HEK293 (cell line): ENCODE results near the gene CHSY1.

Experiments used
- GLIS2 ChIP-seq: fragments of 450-650 bp; formaldehyde crosslinking; IDR thresholded peaks from 2 replicates; pipeline ENCODE4 v1.5.1; 2016; ENCODE audit warnings: missing biosample characterization, missing genetic modification characterization
- HOXC10 ChIP-seq: sonication (generic); formaldehyde crosslinking; IDR thresholded peaks from 2 replicates; pipeline ENCODE4 v1.8.1; 2023; ENCODE audit warnings: mild to moderate bottlenecking, missing genetic modification reagents
- KLF9 ChIP-seq: fragments of 450-650 bp; formaldehyde crosslinking; IDR thresholded peaks from 2 replicates; pipeline ENCODE4 v1.5.1; 2016; ENCODE audit warnings: missing biosample characterization, missing genetic modification characterization, low read depth
- SP7 ChIP-seq: fragments of 450-650 bp; formaldehyde crosslinking; IDR thresholded peaks from 2 replicates; pipeline ENCODE4 v1.5.1; 2016; ENCODE audit warnings: missing biosample characterization, missing genetic modification characterization
- ZFHX2 ChIP-seq: fragments of 450-650 bp; formaldehyde crosslinking; conservative IDR thresholded peaks from 2 replicates; pipeline ENCODE4 v1.5.1; 2016; ENCODE audit warnings: missing biosample characterization, missing genetic modification characterization
- ZNF175 ChIP-seq: fragments of 450-650 bp; formaldehyde crosslinking; IDR thresholded peaks from 2 replicates; pipeline ENCODE4 v1.5.1; 2016; ENCODE audit warnings: missing biosample characterization, missing genetic modification characterization
- ZNF2 ChIP-seq: fragments of 450-650 bp; formaldehyde crosslinking; IDR thresholded peaks from 2 replicates; pipeline ENCODE4 v1.5.1; 2016; ENCODE audit warnings: missing biosample characterization, missing genetic modification characterization
- ZNF23 ChIP-seq: fragments of 450-650 bp; formaldehyde crosslinking; IDR thresholded peaks from 2 replicates; pipeline ENCODE4 v1.5.1; 2016; ENCODE audit warnings: missing biosample characterization, missing genetic modification characterization, borderline replicate concordance
- ZNF292 ChIP-seq: fragments of 450-650 bp; formaldehyde crosslinking; IDR thresholded peaks from 2 replicates; pipeline ENCODE4 v1.5.1; 2016; ENCODE audit warnings: low read depth, missing biosample characterization, missing genetic modification characterization, borderline replicate concordance
- ZNF354C ChIP-seq: fragments of 450-650 bp; formaldehyde crosslinking; IDR thresholded peaks from 2 replicates; pipeline ENCODE4 v1.5.1; 2016; ENCODE audit warnings: missing biosample characterization, missing genetic modification characterization, low read depth, borderline replicate concordance
- ZNF501 ChIP-seq: fragments of 450-650 bp; formaldehyde crosslinking; IDR thresholded peaks from 2 replicates; pipeline ENCODE4 v1.5.1; 2016; ENCODE audit warnings: missing biosample characterization, missing genetic modification characterization
- ZNF585B ChIP-seq: fragments of 450-650 bp; formaldehyde crosslinking; IDR thresholded peaks from 2 replicates; pipeline ENCODE4 v1.5.1; 2016; ENCODE audit warnings: missing biosample characterization, missing genetic modification characterization
- ZNF623 ChIP-seq: fragments of 450-650 bp; formaldehyde crosslinking; IDR thresholded peaks from 2 replicates; pipeline ENCODE4 v1.5.1; 2016; ENCODE audit warnings: missing biosample characterization, missing genetic modification characterization
- ZNF701 ChIP-seq: fragments of 450-650 bp; formaldehyde crosslinking; IDR thresholded peaks from 2 replicates; pipeline ENCODE4 v1.5.1; 2016; ENCODE audit warnings: missing biosample characterization, missing genetic modification characterization
- ZNF791 ChIP-seq: fragments of 450-650 bp; formaldehyde crosslinking; IDR thresholded peaks from 2 replicates; pipeline ENCODE4 v1.5.1; 2016; ENCODE audit warnings: missing biosample characterization, missing genetic modification characterization
- TF ChIP-seq, protein P1 (sequence below): fragments of 450-650 bp; formaldehyde crosslinking; IDR thresholded peaks from 2 replicates; pipeline ENCODE4 v1.5.1; 2016; ENCODE audit warnings: missing biosample characterization, missing genetic modification characterization
- TF ChIP-seq, protein P2 (sequence below): fragments of 450-650 bp; formaldehyde crosslinking; IDR thresholded peaks from 2 replicates; pipeline ENCODE4 v1.5.1; 2016; ENCODE audit warnings: missing biosample characterization, missing genetic modification characterization
- TF ChIP-seq, protein P3 (sequence below): fragments of 450-650 bp; formaldehyde crosslinking; IDR thresholded peaks from 2 replicates; pipeline ENCODE4 v1.5.1; 2016; ENCODE audit warnings: missing biosample characterization, missing genetic modification characterization, borderline replicate concordance
- TF ChIP-seq, protein P4 (sequence below): fragments of 450-650 bp; formaldehyde crosslinking; IDR thresholded peaks from 2 replicates; pipeline ENCODE4 v1.5.1; 2016; ENCODE audit warnings: missing biosample characterization, missing genetic modification characterization
- TF ChIP-seq, protein P5 (sequence below): fragments of 450-650 bp; formaldehyde crosslinking; optimal IDR thresholded peaks from 2 replicates; pipeline ENCODE3; 2016; ENCODE audit warnings: missing biosample characterization, mild to moderate bottlenecking, missing genetic modification characterization
- TF ChIP-seq, protein P6 (sequence below): fragments of 450-650 bp; formaldehyde crosslinking; IDR thresholded peaks from 2 replicates; pipeline ENCODE4 v1.5.1; 2016; ENCODE audit warnings: missing biosample characterization, missing genetic modification characterization
- TF ChIP-seq, protein P7 (sequence below): fragments of 450-650 bp; formaldehyde crosslinking; conservative IDR thresholded peaks from 2 replicates; pipeline ENCODE4 v1.5.1; 2016; ENCODE audit warnings: low read depth, missing biosample characterization, missing genetic modification characterization
- TF ChIP-seq, protein P8 (sequence below): fragments of 450-650 bp; formaldehyde crosslinking; IDR thresholded peaks from 2 replicates; pipeline ENCODE4 v1.5.1; 2016; ENCODE audit warnings: missing biosample characterization, missing genetic modification characterization

Gene CHSY1

DNA sequence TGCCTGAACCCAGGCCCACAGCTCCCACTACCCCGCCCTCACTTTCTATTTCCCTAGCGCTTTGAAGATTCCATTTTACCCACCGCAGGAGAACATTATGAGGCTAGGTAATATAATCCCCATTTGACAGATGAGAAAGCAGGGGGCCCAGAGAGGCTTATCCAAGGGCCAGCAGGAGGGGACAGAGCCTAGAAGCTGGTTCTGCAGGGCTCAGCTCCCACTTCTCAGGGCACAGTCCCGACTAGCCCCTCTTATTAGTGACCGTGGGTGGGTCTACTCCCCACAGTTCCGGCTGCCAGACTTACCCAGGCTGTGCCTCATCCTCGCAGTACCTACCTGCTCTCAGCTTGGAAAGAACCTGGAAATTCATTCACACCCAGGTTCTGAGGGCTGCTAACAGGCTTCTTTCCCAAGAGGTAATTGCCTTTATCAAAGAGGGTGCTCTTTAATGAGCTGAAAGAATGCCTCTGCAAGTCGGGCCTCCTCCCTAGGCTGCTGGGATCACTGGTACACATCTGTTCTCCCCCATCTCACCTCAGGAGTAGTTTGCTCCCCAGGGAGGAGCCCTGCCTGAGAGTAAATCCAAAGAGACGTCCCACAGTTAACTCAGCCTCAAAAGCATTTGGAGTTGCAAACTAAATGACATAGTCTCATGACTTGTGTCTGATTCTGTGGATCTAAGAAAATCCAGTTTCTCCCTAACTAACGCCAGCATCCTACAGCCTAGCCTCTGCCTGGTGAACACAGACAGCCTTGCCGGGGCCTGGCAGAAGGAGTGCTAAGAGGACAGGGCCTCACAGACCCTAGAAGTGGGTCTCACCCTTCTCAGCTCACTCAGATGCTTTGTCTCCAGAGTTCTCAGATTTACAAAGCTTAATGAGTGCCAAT, 125.0 kb downstream of the CHSY1 start (continued):
- TF ChIP-seq ZNF175 (tag by site-specific recombination) (no peak), SP7 (tag by site-specific recombination) (peak; percentile 9; the same call in 1 of the 2 replicates), ZNF292 (no peak), ZNF23 (tag by site-specific recombination) (no peak), ZNF791 (tag by site-specific recombination) (no peak), ZNF623 (no peak), ZNF701 (tag by site-specific recombination) (no peak), ZNF585B (tag by site-specific recombination) (no peak), KLF9 (tag by site-specific recombination) (no peak), GLIS2 (tag by site-specific recombination) (no peak), ZNF2 (tag by site-specific recombination) (no peak), ZNF501 (tag by site-specific recombination) (no peak), ZNF354C (no peak), HOXC10 (CRISPR knock-in tag) (no peak), ZFHX2 (peak; percentile 51; the same call in 1 of the 2 replicates)
- TF ChIP-seq, protein P1, sequence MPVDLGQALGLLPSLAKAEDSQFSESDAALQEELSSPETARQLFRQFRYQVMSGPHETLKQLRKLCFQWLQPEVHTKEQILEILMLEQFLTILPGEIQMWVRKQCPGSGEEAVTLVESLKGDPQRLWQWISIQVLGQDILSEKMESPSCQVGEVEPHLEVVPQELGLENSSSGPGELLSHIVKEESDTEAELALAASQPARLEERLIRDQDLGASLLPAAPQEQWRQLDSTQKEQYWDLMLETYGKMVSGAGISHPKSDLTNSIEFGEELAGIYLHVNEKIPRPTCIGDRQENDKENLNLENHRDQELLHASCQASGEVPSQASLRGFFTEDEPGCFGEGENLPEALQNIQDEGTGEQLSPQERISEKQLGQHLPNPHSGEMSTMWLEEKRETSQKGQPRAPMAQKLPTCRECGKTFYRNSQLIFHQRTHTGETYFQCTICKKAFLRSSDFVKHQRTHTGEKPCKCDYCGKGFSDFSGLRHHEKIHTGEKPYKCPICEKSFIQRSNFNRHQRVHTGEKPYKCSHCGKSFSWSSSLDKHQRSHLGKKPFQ (tag by site-specific recombination) = no peak
- TF ChIP-seq, protein P2, sequence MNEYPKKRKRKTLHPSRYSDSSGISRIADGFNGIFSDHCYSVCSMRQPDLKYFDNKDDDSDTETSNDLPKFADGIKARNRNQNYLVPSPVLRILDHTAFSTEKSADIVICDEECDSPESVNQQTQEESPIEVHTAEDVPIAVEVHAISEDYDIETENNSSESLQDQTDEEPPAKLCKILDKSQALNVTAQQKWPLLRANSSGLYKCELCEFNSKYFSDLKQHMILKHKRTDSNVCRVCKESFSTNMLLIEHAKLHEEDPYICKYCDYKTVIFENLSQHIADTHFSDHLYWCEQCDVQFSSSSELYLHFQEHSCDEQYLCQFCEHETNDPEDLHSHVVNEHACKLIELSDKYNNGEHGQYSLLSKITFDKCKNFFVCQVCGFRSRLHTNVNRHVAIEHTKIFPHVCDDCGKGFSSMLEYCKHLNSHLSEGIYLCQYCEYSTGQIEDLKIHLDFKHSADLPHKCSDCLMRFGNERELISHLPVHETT (tag by site-specific recombination) = no peak
- TF ChIP-seq, protein P3, sequence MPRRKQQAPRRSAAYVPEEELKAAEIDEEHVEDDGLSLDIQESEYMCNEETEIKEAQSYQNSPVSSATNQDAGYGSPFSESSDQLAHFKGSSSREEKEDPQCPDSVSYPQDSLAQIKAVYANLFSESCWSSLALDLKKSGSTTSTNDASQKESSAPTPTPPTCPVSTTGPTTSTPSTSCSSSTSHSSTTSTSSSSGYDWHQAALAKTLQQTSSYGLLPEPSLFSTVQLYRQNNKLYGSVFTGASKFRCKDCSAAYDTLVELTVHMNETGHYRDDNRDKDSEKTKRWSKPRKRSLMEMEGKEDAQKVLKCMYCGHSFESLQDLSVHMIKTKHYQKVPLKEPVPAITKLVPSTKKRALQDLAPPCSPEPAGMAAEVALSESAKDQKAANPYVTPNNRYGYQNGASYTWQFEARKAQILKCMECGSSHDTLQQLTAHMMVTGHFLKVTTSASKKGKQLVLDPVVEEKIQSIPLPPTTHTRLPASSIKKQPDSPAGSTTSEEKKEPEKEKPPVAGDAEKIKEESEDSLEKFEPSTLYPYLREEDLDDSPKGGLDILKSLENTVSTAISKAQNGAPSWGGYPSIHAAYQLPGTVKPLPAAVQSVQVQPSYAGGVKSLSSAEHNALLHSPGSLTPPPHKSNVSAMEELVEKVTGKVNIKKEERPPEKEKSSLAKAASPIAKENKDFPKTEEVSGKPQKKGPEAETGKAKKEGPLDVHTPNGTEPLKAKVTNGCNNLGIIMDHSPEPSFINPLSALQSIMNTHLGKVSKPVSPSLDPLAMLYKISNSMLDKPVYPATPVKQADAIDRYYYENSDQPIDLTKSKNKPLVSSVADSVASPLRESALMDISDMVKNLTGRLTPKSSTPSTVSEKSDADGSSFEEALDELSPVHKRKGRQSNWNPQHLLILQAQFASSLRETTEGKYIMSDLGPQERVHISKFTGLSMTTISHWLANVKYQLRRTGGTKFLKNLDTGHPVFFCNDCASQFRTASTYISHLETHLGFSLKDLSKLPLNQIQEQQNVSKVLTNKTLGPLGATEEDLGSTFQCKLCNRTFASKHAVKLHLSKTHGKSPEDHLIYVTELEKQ = no peak
- TF ChIP-seq, protein P4, sequence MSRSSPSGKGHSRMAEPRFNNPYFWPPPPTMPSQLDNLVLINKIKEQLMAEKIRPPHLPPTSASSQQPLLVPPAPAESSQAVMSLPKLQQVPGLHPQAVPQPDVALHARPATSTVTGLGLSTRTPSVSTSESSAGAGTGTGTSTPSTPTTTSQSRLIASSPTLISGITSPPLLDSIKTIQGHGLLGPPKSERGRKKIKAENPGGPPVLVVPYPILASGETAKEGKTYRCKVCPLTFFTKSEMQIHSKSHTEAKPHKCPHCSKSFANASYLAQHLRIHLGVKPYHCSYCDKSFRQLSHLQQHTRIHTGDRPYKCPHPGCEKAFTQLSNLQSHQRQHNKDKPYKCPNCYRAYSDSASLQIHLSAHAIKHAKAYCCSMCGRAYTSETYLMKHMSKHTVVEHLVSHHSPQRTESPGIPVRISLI (tag by site-specific recombination) = no peak
- TF ChIP-seq, protein P5, sequence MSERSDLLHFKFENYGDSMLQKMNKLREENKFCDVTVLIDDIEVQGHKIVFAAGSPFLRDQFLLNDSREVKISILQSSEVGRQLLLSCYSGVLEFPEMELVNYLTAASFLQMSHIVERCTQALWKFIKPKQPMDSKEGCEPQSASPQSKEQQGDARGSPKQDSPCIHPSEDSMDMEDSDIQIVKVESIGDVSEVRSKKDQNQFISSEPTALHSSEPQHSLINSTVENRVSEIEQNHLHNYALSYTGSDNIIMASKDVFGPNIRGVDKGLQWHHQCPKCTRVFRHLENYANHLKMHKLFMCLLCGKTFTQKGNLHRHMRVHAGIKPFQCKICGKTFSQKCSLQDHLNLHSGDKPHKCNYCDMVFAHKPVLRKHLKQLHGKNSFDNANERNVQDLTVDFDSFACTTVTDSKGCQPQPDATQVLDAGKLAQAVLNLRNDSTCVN (tag by site-specific recombination) = no peak
- TF ChIP-seq, protein P6, sequence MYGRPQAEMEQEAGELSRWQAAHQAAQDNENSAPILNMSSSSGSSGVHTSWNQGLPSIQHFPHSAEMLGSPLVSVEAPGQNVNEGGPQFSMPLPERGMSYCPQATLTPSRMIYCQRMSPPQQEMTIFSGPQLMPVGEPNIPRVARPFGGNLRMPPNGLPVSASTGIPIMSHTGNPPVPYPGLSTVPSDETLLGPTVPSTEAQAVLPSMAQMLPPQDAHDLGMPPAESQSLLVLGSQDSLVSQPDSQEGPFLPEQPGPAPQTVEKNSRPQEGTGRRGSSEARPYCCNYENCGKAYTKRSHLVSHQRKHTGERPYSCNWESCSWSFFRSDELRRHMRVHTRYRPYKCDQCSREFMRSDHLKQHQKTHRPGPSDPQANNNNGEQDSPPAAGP (tag by site-specific recombination) = no peak
- TF ChIP-seq, protein P7, sequence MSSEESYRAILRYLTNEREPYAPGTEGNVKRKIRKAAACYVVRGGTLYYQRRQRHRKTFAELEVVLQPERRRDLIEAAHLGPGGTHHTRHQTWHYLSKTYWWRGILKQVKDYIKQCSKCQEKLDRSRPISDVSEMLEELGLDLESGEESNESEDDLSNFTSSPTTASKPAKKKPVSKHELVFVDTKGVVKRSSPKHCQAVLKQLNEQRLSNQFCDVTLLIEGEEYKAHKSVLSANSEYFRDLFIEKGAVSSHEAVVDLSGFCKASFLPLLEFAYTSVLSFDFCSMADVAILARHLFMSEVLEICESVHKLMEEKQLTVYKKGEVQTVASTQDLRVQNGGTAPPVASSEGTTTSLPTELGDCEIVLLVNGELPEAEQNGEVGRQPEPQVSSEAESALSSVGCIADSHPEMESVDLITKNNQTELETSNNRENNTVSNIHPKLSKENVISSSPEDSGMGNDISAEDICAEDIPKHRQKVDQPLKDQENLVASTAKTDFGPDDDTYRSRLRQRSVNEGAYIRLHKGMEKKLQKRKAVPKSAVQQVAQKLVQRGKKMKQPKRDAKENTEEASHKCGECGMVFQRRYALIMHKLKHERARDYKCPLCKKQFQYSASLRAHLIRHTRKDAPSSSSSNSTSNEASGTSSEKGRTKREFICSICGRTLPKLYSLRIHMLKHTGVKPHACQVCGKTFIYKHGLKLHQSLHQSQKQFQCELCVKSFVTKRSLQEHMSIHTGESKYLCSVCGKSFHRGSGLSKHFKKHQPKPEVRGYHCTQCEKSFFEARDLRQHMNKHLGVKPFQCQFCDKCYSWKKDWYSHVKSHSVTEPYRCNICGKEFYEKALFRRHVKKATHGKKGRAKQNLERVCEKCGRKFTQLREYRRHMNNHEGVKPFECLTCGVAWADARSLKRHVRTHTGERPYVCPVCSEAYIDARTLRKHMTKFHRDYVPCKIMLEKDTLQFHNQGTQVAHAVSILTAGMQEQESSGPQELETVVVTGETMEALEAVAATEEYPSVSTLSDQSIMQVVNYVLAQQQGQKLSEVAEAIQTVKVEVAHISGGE (tag by site-specific recombination) = no peak
- TF ChIP-seq, protein P8, sequence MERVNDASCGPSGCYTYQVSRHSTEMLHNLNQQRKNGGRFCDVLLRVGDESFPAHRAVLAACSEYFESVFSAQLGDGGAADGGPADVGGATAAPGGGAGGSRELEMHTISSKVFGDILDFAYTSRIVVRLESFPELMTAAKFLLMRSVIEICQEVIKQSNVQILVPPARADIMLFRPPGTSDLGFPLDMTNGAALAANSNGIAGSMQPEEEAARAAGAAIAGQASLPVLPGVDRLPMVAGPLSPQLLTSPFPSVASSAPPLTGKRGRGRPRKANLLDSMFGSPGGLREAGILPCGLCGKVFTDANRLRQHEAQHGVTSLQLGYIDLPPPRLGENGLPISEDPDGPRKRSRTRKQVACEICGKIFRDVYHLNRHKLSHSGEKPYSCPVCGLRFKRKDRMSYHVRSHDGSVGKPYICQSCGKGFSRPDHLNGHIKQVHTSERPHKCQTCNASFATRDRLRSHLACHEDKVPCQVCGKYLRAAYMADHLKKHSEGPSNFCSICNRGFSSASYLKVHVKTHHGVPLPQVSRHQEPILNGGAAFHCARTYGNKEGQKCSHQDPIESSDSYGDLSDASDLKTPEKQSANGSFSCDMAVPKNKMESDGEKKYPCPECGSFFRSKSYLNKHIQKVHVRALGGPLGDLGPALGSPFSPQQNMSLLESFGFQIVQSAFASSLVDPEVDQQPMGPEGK (tag by site-specific recombination) = 0 out of 2 replicates have a peak, but pooled peaks have one; percentile 31
